GM23338 (cell line): ENCODE results near the gene SCN1B. TPM values are rescaled to one million over a fixed set of nuclear protein-coding genes. Genes with fewer than 3 reads are reported as not detected.

Experiments
- ATAC-seq: fragments of 200-7000 bp; cut with Tn5 transposase; 3 replicates; pipeline ENCODE4 v1.9.1; 2020
- DNase-seq: peaks from one replicate; pipeline ENCODE4 v3.0.0-alpha.2; 2015; ENCODE audit warnings: low spot score
- H2AFZ ChIP-seq: fragments of 200-600 bp; sonication (generic); 2 replicates; pipeline ENCODE4 v1.8.0; 2016; ENCODE audit warnings: antibody characterized with exemption, mild to moderate bottlenecking, moderate library complexity
- H3F3A ChIP-seq: fragments of 200-600 bp; sonication (generic); replicated peaks from 2 replicates; pipeline ENCODE4 v1.8.0; 2017; ENCODE audit warnings: antibody characterized with exemption, mixed run types, low read depth
- H3K27ac ChIP-seq: fragments of 200-600 bp; sonication (generic); 2 replicates; pipeline ENCODE4 v1.6.1; 2016; ENCODE audit warnings: low read depth
- H3K27me3 ChIP-seq: fragments of 200-600 bp; sonication (generic); 2 replicates; pipeline ENCODE4 v1.8.0; 2016; ENCODE audit warnings: mild to moderate bottlenecking, mixed run types, moderate library complexity; ENCODE audit not compliant: insufficient read depth
- H3K36me3 ChIP-seq: fragments of 200-600 bp; sonication (generic); 2 replicates; pipeline ENCODE4 v1.8.0; 2016; ENCODE audit warnings: mild to moderate bottlenecking; ENCODE audit not compliant: insufficient read depth
- H3K4me1 ChIP-seq: fragments of 200-600 bp; sonication (generic); 2 replicates; pipeline ENCODE4 v1.8.0; 2016; ENCODE audit warnings: mild to moderate bottlenecking, moderate library complexity; ENCODE audit not compliant: insufficient read depth
- H3K4me2 ChIP-seq: fragments of 200-600 bp; sonication (generic); 2 replicates; pipeline ENCODE4 v1.7.1; 2017; ENCODE audit warnings: mixed run types
- H3K4me3 ChIP-seq: fragments of 200-600 bp; sonication (generic); 2 replicates; pipeline ENCODE4 v1.6.1; 2016; ENCODE audit warnings: mixed run types
- H3K79me2 ChIP-seq: fragments of 200-600 bp; sonication (generic); replicated peaks from 2 replicates; pipeline ENCODE4 v1.8.0; 2017; ENCODE audit warnings: mild to moderate bottlenecking; ENCODE audit not compliant: insufficient read depth
- H3K9me2 ChIP-seq: fragments of 200-600 bp; sonication (generic); 2 replicates; pipeline ENCODE4 v1.8.0; 2017; ENCODE audit not compliant: insufficient read depth
- H4K20me1 ChIP-seq: fragments of 200-600 bp; sonication (generic); replicated peaks from 2 replicates; pipeline ENCODE4 v1.8.0; 2017; ENCODE audit warnings: mild to moderate bottlenecking; ENCODE audit not compliant: insufficient read depth
- H3K27ac Mint-ChIP-seq: 2 replicates; pipeline ENCODE4 v1.8.0; 2020; ENCODE audit warnings: inconsistent platforms, mild to moderate bottlenecking, moderate library complexity, mixed read lengths
- H3K27me3 Mint-ChIP-seq: 3 replicates; pipeline ENCODE4 v1.8.0; 2022; ENCODE audit warnings: low read depth, mild to moderate bottlenecking, moderate library complexity, mixed read lengths, inconsistent platforms; ENCODE audit not compliant: insufficient read depth, poor library complexity
- H3K36me3 Mint-ChIP-seq: 3 replicates; pipeline ENCODE4 v1.8.0; 2021; ENCODE audit warnings: low read depth, mild to moderate bottlenecking, inconsistent platforms, moderate library complexity, mixed read lengths
- H3K4me1 Mint-ChIP-seq: 3 replicates; pipeline ENCODE4 v1.8.0; 2020; ENCODE audit warnings: mild to moderate bottlenecking, inconsistent platforms, mixed read lengths
- H3K4me3 Mint-ChIP-seq: 3 replicates; pipeline ENCODE4 v1.8.0; 2021; ENCODE audit warnings: moderate library complexity, mild to moderate bottlenecking, inconsistent platforms, mixed read lengths
- H3K9me3 Mint-ChIP-seq: 3 replicates; pipeline ENCODE4 v1.8.0; 2020; ENCODE audit warnings: moderate library complexity, mild to moderate bottlenecking, inconsistent platforms, mixed read lengths
- EZH2 ChIP-seq: fragments of 200-600 bp; sonication (generic); IDR thresholded peaks from one replicate; pipeline ENCODE4 v1.8.0; 2017; ENCODE audit warnings: antibody characterized with exemption, mild to moderate bottlenecking, low read depth; ENCODE audit not compliant: unreplicated experiment
- JUNB ChIP-seq: IDR thresholded peaks from one replicate; pipeline ENCODE4 v1.6.1; 2016; ENCODE audit warnings: antibody characterized with exemption; ENCODE audit not compliant: unreplicated experiment
- POLR2AphosphoS5 ChIP-seq: IDR thresholded peaks from 2 replicates; pipeline ENCODE4 v1.6.1; 2016; ENCODE audit warnings: antibody characterized with exemption, low read depth
- ZNF331 ChIP-seq: fragments of 250-450 bp; sonication (Bioruptor Pico); IDR thresholded peaks from 2 replicates; pipeline ENCODE4 v1.5.0; 2020; ENCODE audit warnings: low read depth, mild to moderate bottlenecking, moderate library complexity
- polyA plus RNA-seq: library from polyadenylated mRNA; unstranded; fragments of >200 nt; fragmentation: Nextera tagmentation; extraction: Ambion mirVana; gene quantifications from 2 replicates; pipeline ENCODE4 v1.2.1, GENCODE V29; 2016
- total RNA-seq: library from RNA; depleted of rRNA; stranded (reverse); fragments of >200 nt; shearing (Covaris generic); gene quantifications from 2 replicates; pipeline ENCODE4 v1.2.3, GENCODE V29; 2014
- TF ChIP-seq, protein P1 (sequence below), 2 experiments: fragments of 200-600 bp in 1 of 2; sonication (generic) in 1 of 2; conservative IDR thresholded peaks; 2 replicates each; pipeline versions ENCODE4 v1.5.1 to v1.6.1; 2016 to 2017; ENCODE audit warnings: antibody characterized with exemption in 2 of 2, low read depth in 2 of 2, mild to moderate bottlenecking in 2 of 2, moderate library complexity in 1 of 2
- TF ChIP-seq, protein P2 (sequence below): IDR thresholded peaks from one replicate; pipeline ENCODE4 v1.6.1; 2018; ENCODE audit warnings: antibody characterized with exemption; ENCODE audit not compliant: unreplicated experiment
- TF ChIP-seq, protein P3 (sequence below): fragments of 250-450 bp; sonication (Bioruptor Pico); IDR thresholded peaks from 2 replicates; pipeline ENCODE4 v1.5.0; 2020; ENCODE audit warnings: mild to moderate bottlenecking, moderate library complexity
- TF ChIP-seq, protein P4 (sequence below): IDR thresholded peaks from 2 replicates; pipeline ENCODE4 v1.6.1; 2016; ENCODE audit warnings: antibody characterized with exemption

Gene SCN1B
- total and polyA plus RNA-seq, 2 experiments from 2014 or later = 1.7 to 4.8 TPM

DNA sequence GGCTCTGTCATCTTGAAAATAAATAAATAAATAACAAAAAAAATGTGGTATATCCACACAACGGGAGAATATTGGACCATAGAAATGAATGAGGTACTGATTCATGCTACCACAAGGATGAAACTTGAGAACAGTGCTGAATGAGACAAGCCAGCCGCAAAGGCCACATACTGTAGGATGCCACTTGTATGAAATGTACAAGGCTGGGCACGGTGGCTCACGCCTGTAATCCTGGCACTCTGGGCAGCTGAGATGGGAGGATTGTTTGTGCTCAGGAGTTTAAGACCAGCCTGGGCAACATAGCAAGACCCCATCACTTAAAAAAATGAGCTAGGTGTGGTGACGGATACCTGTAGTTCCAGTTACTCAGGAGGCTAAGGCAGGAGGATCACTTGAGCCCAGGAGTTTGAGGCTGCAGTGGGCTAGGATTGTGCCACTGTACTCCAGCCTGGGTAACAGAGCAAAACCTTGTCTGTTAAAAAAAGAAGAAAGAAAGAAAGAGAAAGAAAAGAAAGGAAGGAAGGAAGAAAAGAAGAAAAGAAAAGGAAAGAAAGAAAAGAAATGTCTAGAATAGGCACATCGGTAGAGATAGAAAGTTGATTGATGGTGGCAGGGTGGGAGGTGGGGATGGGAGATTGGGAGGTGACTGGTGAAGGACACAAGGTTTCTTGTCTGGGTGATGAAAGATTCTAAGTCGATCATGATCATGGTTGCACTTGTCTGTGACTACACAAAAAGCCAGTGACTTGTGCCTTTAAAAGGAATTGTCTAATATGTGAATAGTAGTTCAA lies 31.5 kb downstream of the SCN1B start (continued):
- TF ChIP-seq, protein P1, sequence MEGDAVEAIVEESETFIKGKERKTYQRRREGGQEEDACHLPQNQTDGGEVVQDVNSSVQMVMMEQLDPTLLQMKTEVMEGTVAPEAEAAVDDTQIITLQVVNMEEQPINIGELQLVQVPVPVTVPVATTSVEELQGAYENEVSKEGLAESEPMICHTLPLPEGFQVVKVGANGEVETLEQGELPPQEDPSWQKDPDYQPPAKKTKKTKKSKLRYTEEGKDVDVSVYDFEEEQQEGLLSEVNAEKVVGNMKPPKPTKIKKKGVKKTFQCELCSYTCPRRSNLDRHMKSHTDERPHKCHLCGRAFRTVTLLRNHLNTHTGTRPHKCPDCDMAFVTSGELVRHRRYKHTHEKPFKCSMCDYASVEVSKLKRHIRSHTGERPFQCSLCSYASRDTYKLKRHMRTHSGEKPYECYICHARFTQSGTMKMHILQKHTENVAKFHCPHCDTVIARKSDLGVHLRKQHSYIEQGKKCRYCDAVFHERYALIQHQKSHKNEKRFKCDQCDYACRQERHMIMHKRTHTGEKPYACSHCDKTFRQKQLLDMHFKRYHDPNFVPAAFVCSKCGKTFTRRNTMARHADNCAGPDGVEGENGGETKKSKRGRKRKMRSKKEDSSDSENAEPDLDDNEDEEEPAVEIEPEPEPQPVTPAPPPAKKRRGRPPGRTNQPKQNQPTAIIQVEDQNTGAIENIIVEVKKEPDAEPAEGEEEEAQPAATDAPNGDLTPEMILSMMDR (conservative IDR thresholded peaks at IDR 0.05; ENCODE audit: low read depth in 2 of 2) = no peak
- TF ChIP-seq POLR2AphosphoS5 = no peak
- TF ChIP-seq, protein P2, sequence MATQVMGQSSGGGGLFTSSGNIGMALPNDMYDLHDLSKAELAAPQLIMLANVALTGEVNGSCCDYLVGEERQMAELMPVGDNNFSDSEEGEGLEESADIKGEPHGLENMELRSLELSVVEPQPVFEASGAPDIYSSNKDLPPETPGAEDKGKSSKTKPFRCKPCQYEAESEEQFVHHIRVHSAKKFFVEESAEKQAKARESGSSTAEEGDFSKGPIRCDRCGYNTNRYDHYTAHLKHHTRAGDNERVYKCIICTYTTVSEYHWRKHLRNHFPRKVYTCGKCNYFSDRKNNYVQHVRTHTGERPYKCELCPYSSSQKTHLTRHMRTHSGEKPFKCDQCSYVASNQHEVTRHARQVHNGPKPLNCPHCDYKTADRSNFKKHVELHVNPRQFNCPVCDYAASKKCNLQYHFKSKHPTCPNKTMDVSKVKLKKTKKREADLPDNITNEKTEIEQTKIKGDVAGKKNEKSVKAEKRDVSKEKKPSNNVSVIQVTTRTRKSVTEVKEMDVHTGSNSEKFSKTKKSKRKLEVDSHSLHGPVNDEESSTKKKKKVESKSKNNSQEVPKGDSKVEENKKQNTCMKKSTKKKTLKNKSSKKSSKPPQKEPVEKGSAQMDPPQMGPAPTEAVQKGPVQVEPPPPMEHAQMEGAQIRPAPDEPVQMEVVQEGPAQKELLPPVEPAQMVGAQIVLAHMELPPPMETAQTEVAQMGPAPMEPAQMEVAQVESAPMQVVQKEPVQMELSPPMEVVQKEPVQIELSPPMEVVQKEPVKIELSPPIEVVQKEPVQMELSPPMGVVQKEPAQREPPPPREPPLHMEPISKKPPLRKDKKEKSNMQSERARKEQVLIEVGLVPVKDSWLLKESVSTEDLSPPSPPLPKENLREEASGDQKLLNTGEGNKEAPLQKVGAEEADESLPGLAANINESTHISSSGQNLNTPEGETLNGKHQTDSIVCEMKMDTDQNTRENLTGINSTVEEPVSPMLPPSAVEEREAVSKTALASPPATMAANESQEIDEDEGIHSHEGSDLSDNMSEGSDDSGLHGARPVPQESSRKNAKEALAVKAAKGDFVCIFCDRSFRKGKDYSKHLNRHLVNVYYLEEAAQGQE = no peak
- TF ChIP-seq ZNF331 = no peak
- no peak for TF ChIP-seq JUNB

DNA sequence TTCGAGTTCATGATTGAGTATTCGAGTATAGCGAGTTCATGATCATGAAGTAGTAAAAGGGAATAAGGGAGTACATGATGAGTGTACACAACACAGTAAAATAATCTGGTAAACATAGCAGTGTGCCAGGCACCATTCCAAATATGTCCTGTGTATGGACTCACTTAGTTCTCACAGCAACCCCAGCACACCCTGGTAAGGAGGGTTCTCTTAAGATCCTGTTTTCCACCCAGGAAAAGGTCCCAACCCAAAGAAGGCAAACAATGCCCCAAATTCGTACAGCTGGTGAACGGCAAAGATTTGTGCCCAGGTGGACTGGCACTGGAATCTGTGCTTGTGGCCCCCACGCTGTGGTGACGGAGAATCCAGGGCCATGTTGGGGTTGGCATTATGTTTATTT lies 32.7 kb downstream of the SCN1B start:
- H3K9me2 ChIP-seq = no peaks in the 10 kb centered on the region
- H3K4me2 ChIP-seq = no peak overlapping the region
- no peaks in the 10 kb centered on the region for H4K20me1 ChIP-seq
- H3F3A ChIP-seq = peaks cover 3% of the 10 kb centered on the region; the same call in 1 of the 2 replicates
- no peak overlapping the region for H3K27ac ChIP-seq
- peaks cover 6% of the 10 kb centered on the region; the same call in 1 of the 2 replicates for H3K27me3 ChIP-seq
- H2AFZ ChIP-seq = no peak overlapping the region
- H3K4me3 Mint-ChIP-seq = no peak overlapping the region
- no peaks in the 10 kb centered on the region; the same call in 1 of the 3 replicates for H3K36me3 Mint-ChIP-seq
- peaks cover 2% of the 10 kb centered on the region; the same call in 1 of the 3 replicates for H3K9me3 Mint-ChIP-seq
- DNase-seq (no peak), ATAC-seq (no peak)
- H3K4me3 ChIP-seq = no peak overlapping the region
- 0 out of 2 replicates have a peak, but pooled peaks cover 3% of the 10 kb centered on the region for H3K4me1 ChIP-seq
- no peak overlapping the region for H3K27ac Mint-ChIP-seq
- H3K36me3 ChIP-seq = no peaks in the 10 kb centered on the region
- H3K79me2 ChIP-seq = no peaks in the 10 kb centered on the region
- H3K27me3 Mint-ChIP-seq = peaks cover 23% of the 10 kb centered on the region
- H3K4me1 Mint-ChIP-seq = peaks cover 12% of the 10 kb centered on the region
- TF ChIP-seq, protein P3, sequence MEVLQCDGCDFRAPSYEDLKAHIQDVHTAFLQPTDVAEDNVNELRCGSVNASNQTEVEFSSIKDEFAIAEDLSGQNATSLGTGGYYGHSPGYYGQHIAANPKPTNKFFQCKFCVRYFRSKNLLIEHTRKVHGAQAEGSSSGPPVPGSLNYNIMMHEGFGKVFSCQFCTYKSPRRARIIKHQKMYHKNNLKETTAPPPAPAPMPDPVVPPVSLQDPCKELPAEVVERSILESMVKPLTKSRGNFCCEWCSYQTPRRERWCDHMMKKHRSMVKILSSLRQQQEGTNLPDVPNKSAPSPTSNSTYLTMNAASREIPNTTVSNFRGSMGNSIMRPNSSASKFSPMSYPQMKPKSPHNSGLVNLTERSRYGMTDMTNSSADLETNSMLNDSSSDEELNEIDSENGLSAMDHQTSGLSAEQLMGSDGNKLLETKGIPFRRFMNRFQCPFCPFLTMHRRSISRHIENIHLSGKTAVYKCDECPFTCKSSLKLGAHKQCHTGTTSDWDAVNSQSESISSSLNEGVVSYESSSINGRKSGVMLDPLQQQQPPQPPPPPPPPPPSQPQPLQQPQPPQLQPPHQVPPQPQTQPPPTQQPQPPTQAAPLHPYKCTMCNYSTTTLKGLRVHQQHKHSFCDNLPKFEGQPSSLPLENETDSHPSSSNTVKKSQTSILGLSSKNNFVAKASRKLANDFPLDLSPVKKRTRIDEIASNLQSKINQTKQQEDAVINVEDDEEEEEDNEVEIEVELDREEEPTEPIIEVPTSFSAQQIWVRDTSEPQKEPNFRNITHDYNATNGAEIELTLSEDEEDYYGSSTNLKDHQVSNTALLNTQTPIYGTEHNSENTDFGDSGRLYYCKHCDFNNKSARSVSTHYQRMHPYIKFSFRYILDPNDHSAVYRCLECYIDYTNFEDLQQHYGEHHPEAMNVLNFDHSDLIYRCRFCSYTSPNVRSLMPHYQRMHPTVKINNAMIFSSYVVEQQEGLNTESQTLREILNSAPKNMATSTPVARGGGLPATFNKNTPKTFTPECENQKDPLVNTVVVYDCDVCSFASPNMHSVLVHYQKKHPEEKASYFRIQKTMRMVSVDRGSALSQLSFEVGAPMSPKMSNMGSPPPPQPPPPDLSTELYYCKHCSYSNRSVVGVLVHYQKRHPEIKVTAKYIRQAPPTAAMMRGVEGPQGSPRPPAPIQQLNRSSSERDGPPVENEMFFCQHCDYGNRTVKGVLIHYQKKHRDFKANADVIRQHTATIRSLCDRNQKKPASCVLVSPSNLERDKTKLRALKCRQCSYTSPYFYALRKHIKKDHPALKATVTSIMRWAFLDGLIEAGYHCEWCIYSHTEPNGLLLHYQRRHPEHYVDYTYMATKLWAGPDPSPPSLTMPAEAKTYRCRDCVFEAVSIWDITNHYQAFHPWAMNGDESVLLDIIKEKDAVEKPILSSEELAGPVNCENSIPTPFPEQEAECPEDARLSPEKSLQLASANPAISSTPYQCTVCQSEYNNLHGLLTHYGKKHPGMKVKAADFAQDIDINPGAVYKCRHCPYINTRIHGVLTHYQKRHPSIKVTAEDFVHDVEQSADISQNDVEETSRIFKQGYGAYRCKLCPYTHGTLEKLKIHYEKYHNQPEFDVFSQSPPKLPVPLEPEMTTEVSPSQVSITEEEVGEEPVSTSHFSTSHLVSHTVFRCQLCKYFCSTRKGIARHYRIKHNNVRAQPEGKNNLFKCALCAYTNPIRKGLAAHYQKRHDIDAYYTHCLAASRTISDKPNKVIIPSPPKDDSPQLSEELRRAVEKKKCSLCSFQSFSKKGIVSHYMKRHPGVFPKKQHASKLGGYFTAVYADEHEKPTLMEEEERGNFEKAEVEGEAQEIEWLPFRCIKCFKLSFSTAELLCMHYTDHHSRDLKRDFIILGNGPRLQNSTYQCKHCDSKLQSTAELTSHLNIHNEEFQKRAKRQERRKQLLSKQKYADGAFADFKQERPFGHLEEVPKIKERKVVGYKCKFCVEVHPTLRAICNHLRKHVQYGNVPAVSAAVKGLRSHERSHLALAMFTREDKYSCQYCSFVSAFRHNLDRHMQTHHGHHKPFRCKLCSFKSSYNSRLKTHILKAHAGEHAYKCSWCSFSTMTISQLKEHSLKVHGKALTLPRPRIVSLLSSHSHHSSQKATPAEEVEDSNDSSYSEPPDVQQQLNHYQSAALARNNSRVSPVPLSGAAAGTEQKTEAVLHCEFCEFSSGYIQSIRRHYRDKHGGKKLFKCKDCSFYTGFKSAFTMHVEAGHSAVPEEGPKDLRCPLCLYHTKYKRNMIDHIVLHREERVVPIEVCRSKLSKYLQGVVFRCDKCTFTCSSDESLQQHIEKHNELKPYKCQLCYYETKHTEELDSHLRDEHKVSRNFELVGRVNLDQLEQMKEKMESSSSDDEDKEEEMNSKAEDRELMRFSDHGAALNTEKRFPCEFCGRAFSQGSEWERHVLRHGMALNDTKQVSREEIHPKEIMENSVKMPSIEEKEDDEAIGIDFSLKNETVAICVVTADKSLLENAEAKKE (CRISPR knock-in tag) = no peak
- TF ChIP-seq EZH2 = no peak
- TF ChIP-seq, protein P4, sequence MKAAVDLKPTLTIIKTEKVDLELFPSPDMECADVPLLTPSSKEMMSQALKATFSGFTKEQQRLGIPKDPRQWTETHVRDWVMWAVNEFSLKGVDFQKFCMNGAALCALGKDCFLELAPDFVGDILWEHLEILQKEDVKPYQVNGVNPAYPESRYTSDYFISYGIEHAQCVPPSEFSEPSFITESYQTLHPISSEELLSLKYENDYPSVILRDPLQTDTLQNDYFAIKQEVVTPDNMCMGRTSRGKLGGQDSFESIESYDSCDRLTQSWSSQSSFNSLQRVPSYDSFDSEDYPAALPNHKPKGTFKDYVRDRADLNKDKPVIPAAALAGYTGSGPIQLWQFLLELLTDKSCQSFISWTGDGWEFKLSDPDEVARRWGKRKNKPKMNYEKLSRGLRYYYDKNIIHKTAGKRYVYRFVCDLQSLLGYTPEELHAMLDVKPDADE = no peak
- TF ChIP-seq ZNF331 = no peak
